ENCODE results near the gene TBATA.

Gene TBATA

GRCh38 chr10:70785190-70785589 is at the start of gene TBATA:
Gene TBATA (minus strand): TSS chr10:70785377. CDS start chr10:70783379, 1,998 bp downstream.
- DNase-seq, result no peak

- DNase-seq, result no peak
Observed at GRCh38 chr10:70834441-70835151, 49.4 kb upstream of the TBATA start.

DNA sequence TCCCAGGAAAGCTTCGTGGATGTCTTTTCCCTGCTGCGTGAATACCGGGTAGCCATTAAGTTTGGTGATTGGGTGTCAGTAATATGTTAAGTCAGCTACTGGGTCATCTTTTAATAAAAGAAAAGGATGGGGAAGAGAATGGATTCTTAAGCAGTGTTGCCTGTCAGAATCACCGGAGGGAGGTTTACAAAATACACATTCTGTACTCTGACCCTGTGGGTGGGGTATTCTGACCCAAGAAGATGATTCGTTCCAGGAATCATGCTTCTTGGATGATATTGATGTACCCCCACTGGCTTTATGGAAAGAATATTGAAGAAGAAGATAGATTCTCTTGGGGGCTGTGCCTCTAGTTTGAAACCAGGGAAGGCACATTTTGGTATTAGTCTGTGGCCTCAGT is 48.8 kb upstream of the TBATA start:
- DNase-seq, result no peak

GRCh38 chr10:70833601-70834000 is 48.4 kb upstream of the TBATA start:
- DNase-seq, result no peak

- DNase-seq, result peak; percentile 74
Observed at GRCh38 chr10:70832852-70833528, 47.8 kb upstream of the TBATA start.

GRCh38 chr10:70832221-70832620 is 47.0 kb upstream of the TBATA start:
- peak; percentile 21 for DNase-seq

- peak; percentile 57 for DNase-seq
Observed at GRCh38 chr10:70830164-70830563, 45.0 kb upstream of the TBATA start.

GRCh38 chr10:70829543-70829942 is 44.4 kb upstream of the TBATA start:
- DNase-seq, result no peak

- DNase-seq, result no peak
Observed at GRCh38 chr10:70828923-70829322, 43.7 kb upstream of the TBATA start.

DNA sequence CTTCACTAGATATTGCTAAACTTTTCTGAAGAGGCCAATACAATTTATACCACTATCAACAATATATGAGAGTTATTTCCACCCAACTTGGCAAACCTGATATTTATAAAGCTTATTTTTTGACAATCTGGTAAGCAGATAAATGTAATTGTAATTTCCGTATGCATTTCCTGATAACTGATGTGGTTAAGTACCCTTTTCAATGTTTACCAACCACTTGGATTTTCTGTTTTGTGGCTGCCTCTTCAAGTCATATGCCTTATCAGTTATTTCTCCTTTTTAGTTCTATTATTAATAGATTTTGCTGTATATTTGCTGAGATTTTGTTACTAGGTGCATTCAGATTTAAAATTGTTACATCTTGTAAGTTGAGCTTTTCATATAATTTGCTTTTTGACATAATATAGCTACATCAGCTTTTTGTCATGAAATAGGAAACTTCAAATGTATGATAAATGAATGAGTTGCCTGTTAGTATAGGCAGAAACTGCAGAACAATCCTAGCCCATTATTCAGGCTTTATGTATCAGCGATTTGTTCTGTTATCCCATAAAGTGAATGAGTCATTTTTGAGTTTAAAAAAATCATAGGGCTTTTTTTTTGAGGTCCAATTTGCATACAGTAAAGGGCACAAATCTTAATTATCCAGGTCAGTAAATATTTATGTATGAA is 42.0 kb upstream of the TBATA start:
- DNase-seq, result peak; percentile 28

GRCh38 chr10:70822076-70822820 is 37.1 kb upstream of the TBATA start:
- DNase-seq, result no peak

DNA sequence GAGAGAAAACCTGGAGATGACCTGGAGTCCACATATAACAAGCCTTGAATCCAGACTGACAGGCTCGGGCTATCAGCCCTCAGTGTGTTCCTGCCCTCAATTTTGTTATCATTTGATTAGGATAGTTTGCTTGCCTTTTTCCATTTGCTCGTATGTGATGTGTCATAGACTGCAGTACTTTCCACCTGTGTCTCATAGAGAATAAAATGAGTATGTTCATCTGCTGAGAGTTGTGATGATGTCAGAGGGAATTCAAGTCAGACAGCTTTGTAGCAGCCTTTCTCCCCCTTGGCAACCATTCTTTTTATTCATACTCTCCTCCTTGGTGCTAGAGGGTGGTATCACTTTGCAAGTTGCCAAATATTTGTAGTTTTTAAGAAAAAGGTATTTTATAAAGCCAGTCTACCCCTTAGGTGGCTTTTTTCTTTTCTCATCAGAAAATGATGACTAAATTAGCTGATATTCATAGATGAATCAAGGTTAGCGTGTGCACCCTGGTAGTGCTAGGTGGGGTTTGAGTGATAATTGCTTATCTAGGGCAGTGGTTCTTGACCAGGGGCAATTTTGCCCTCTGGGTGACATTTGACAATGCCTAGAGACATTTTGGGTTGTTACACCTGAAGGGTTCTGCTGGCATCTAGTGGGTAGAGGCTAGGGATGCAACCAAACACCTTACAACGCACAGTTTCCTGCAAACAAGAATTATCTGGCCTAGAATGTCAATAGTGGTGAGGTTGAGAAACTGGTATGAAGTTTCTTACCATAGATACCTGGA is 36.0 kb upstream of the TBATA start:
- no peak for DNase-seq

DNA sequence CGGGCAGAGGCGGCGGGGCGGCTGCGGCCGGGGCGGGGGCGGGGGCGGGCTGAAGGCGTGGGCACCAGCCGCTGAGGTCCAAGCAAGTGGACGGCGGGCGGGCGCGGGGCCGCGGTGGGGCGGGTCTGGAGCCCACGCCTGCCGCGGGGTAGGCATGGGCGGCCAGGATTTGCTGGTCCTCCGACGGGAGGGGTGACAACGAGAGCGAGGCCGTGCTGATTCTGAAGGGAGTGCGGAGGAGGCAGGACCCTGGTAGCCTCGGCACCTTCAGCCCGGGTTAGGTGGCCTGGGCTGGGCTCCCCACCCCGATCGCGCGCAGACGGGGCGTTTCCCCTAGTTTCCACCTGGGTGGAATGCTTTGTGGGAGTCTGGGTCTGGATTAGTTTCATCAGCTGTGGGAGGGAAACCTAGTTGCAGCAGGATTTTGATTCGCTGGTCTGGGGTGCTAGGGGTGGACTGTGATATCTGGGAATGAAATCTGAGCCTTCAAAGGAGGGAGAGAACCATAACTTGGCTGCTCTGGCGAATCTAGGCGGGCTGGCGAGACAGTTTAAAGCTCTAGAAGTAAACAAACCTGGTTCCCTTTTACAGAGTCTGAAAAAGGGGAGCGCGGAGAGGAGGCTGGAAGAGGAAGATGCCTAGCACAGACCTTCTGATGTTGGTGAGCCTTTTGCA is 31.2 kb upstream of the TBATA start:
- DNase-seq, result peak; percentile 82

DNA sequence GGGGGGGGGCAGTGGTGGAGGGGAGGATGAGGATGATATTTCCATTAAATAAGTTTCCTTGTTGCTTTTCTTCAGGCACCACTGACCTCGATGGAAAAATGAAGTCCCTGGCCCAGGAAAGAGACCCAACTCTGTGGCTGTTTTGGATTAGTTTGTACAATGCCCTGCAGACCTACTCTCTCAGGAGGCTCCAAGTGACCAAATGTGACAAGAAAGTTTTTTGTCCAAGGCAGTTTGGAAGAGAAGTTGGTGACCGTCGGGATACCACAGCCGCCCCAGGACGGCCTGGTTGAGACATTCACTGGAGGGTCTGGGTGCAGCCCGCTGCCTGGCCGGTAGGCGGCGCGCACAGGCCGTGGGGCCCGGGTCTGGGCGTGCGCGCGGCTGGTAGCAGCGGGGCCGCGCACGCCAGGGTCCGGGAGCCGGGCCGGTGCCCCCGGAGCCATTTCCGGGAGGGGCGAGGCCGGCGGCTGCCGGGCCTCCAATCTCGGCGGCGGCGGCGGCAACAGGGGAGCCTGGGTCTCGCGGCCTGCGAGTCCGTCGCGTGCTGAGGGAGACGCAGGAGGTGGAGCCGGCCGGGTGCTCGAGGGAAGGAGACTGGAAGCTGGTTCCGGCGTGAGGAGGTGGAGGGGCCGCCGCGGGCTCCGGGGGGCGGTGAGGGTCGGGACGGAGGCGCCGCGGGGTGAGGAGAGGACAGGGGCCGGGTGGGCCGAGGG is 30.5 kb upstream of the TBATA start, which contains the start of gene SGPL1:
TSS of gene SGPL1 (plus strand) at position 445 of the 716 bp plus-strand sequence. CDS start 906 bp downstream, outside the sequence.
- DNase-seq, result peak; percentile 94

GRCh38 chr10:70814126-70814525 is 28.9 kb upstream of the TBATA start:
- DNase-seq, result no peak

DNA sequence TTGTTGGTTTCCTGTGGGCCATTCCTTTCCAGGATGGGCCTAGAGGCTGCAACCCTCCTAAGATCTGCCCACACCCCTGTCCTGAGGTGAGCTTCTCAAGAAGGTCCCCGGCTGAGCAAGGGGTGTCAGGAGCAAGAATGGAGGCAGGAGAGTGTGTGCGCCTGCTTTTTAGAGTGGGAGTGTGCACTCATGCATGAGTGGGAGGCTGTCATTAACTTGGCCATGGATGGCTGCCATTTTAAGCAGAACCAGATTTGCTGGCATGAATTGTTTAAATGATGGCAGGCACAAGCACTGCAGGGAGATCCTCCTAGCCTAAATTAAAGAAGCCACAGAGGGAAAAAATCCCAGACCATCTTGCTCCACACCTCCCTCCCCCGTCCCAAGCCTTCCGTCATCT is 27.6 kb upstream of the TBATA start:
- no peak for DNase-seq

DNA sequence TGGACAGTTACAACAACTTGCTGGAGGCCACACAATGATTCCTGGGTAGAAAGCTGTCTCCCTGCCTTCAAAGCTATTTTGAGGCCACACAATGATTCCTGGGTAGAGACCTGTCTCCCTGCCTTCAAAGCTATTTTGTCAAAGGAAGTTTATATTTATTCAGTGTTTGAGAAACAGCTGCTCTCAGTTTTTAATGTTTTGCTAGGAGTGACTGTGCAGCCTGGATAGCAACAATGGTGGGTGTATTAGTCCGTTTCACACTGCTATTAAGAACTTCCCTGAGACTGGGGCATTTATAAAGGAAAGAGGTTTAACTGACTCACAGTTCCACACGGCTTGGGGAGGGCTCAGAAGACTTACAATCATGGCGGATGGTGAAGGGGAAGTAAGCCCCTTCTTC is 26.7 kb upstream of the TBATA start:
- DNase-seq, result no peak

DNA sequence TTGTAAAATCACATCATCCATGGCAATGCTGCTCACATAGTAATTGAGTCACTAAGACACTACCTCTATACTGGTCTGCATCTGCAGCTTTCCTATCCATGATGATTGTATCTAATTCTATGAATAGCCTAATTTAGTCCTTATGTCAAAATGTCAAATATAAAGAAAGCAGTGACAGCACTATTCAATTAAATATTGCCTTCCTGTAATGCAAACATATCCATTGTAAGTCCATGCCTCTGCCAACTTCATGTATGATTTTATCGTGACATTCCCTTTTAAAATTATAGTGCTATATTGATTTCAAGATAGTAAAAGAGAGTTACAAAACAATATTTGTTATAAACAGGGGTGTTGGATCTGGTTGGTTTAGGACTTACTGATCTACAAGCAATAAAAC is 25.8 kb upstream of the TBATA start:
- DNase-seq, result no peak

DNA sequence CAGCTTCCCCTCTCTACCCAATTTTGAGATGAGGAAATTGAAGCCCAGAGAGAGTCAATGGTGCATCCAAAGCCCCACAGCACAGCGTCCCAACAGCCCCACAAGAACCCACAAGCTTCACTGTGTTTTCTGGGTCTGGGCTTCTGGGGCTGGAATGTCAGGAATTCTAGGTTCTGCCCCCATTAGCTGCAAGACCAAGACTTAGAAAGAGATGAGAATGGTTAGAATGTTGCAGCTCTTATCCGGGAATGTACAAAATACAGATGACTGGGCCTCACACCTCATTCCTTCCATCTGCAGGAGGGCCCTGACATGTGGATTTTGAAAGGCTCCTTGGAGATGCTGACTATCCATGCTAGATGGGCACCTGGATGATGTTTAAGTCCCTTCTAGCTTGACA is 24.5 kb upstream of the TBATA start:
- DNase-seq, result no peak

DNA sequence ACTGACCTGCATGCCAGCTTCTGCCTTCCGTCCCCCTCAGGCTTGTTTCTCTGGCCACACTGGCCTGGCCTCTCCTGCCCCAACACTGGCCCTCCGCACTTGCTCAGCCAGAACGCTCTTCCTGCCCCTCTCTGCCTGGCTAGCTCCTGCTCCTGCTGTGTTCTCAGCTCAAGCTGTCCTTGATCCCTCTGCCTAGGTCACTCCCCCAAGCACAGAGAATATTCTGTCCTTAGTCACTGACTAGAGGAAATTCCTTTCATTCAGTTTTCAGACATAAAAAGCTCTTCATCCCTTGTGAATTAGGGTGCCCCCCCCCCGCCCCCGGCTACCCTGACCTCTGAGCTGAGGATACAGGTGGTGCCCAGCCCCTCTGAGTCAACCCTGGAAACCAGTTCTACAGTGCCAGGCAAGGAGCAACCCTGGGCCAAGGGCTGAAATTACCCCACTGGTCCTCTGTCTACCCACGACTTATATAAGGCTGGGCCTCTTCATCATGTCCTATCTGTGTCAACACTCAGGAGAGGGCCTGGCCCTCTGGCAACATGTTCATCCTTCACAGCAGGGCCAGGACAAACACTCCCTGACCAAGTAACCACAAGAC is 23.9 kb upstream of the TBATA start:
- DNase-seq, result no peak

GRCh38 chr10:70807556-70807955 is 22.4 kb upstream of the TBATA start:
- no peak for DNase-seq
